Sigmoid colon (tissue), 7 donors: ENCODE data around the gene FIGNL2. TPM values are rescaled to one million over a fixed set of nuclear protein-coding genes. Genes with fewer than 3 reads are reported as not detected.
A peak's percentile ranks its signal among the peaks of the same experiment; 100 is the strongest.

ENCODE experiments used
- DNase-seq: peaks from one replicate; pipeline ENCODE4 v3.0.0-alpha.2; 2019
- H3K27ac ChIP-seq, 4 donors: fragments of 200-600 bp; sonication (generic); one replicate each; pipeline ENCODE4 v1.5.1; 2016 to 2019; ENCODE audit warnings: mild to moderate bottlenecking in 1 of 4
- H3K27me3 ChIP-seq, 3 donors: fragments of 200-600 bp; sonication (generic); one replicate each; pipeline ENCODE4 v1.5.1; 2019; ENCODE audit warnings: mild to moderate bottlenecking in 1 of 3
- H3K36me3 ChIP-seq, 4 donors: fragments of 200-600 bp; sonication (generic); one replicate each; pipeline ENCODE4 v1.5.1; 2016 to 2019
- H3K4me1 ChIP-seq, 4 donors: fragments of 200-600 bp; sonication (generic); one replicate each; pipeline ENCODE4 v1.5.1; 2017 to 2019
- H3K4me3 ChIP-seq, 4 donors: fragments of 200-600 bp; sonication (generic); one replicate each; pipeline ENCODE4 v1.5.1; 2017 to 2019; ENCODE audit warnings: mild to moderate bottlenecking in 2 of 4, moderate library complexity in 1 of 4
- H3K9me3 ChIP-seq, 4 donors: fragments of 200-600 bp in 3 of 4; sonication (generic) in 3 of 4; one replicate each; pipeline versions ENCODE4 v1.5.1 to v1.6.1; 2013 to 2019
- CTCF ChIP-seq, 4 experiments: fragments of 450-650 bp in 3 of 4; fragments of 200-600 bp in 1 of 4; IDR thresholded peaks; one replicate each; pipeline ENCODE4 v1.5.1; 2016 to 2019; ENCODE audit warnings: antibody characterized with exemption in 4 of 4, mild to moderate bottlenecking in 3 of 4, moderate library complexity in 2 of 4
- EP300 ChIP-seq, 4 donors: sonication (generic); formaldehyde crosslinking; IDR thresholded peaks; one replicate each; pipeline ENCODE4 v1.6.1; 2017; ENCODE audit warnings: antibody characterized with exemption in 4 of 4
- POLR2A ChIP-seq, 2 donors: fragments of 450-650 bp; IDR thresholded peaks; one replicate each; pipeline ENCODE4 v1.6.1; 2016; ENCODE audit warnings: antibody characterized with exemption in 2 of 2, mild to moderate bottlenecking in 2 of 2, moderate library complexity in 2 of 2
- POLR2AphosphoS5 ChIP-seq, 4 donors: sonication (generic); formaldehyde crosslinking; IDR thresholded peaks; one replicate each; pipeline ENCODE4 v1.6.1; 2017; ENCODE audit warnings: antibody characterized with exemption in 4 of 4
- WGBS, 2 donors: extraction: QIAGEN DNeasy Blood & Tissue Kit; methylation state at CpG; one replicate each; pipeline ENCODE4 v1.1.7; 2013; 5-methylcytosine and 5-hydroxymethylcytosine counted together
- intact Hi-C: fragments of 100-400 bp; cut with DNase I; formaldehyde crosslinking; loops from one replicate; pipeline ENCODE4 v1.15.1; 2023
- polyA plus RNA-seq, 3 donors: library from polyadenylated mRNA; stranded (reverse); fragments of 200-250 nt; gene quantifications; one replicate each; pipeline ENCODE4 v1.2.3, GENCODE V29; 2013
- total RNA-seq, 4 donors: library from RNA; depleted of rRNA; stranded (reverse); fragments of >200 nt; gene quantifications; one replicate each; pipeline ENCODE4 v1.1.0, GENCODE V29; 2016
- donor health status: healthy with polysubstance abuse.
- donor health status: Bipolar disorder and iron deficiency.
- donor health status: healthy.

FIGNL2 gene
- total and polyA plus RNA-seq, 7 donors: 0.28 to 0.36 (median 0.36) TPM; not detected in 4

- H3K4me3 ChIP-seq: no peak overlapping the region
- no peaks in the 10 kb centered on the region for H3K9me3 ChIP-seq
- no peak overlapping the region for H3K27ac ChIP-seq
- DNase-seq: no peak
- no peaks in the 10 kb centered on the region for H3K36me3 ChIP-seq
- TF ChIP-seq POLR2A (IDR thresholded peaks at IDR 0.05) (no peak), CTCF (IDR thresholded peaks at IDR 0.05) (no peak), POLR2AphosphoS5 (IDR thresholded peaks at IDR 0.05) (no peak), EP300 (IDR thresholded peaks at IDR 0.05) (no peak)
- intact Hi-C loops: no loop called here
- H3K27me3 ChIP-seq: peaks cover 11 to 26% (median 15%) of the 10 kb centered on the region in 3 donors
- peaks cover 0 to 22% (median 20%) of the 10 kb centered on the region in 4 donors for H3K4me1 ChIP-seq
- WGBS, 2 donors: 83 to 84% methylated on average over 5 of the region's 5 CpGs
Observed at GRCh38 chr12:51852404-51853137, 4.1 kb upstream of the FIGNL2 start.

GRCh38 chr12:51851413-51852124 is 3.1 kb upstream of the FIGNL2 start:
- H3K27me3 ChIP-seq: peaks cover 21 to 32% (median 25%) of the 10 kb centered on the region in 3 donors
- no peaks in the 10 kb centered on the region for H3K36me3 ChIP-seq
- H3K27ac ChIP-seq: peak overlapping the region in 1 of 4 donors; percentile 7
- H3K4me1 ChIP-seq: peaks cover 2 to 32% (median 30%) of the 10 kb centered on the region in 4 donors
- no peak overlapping the region for H3K4me3 ChIP-seq
- intact Hi-C loops: no loop called here
- 49 to 57% methylated on average over 8 of the region's 8 CpGs for WGBS, 2 donors
- no peak for DNase-seq
- TF ChIP-seq POLR2AphosphoS5 (IDR thresholded peaks at IDR 0.05) (no peak), CTCF (IDR thresholded peaks at IDR 0.05) (no peak), POLR2A (IDR thresholded peaks at IDR 0.05) (no peak), EP300 (IDR thresholded peaks at IDR 0.05) (no peak)
- H3K9me3 ChIP-seq: no peaks in the 10 kb centered on the region

DNA sequence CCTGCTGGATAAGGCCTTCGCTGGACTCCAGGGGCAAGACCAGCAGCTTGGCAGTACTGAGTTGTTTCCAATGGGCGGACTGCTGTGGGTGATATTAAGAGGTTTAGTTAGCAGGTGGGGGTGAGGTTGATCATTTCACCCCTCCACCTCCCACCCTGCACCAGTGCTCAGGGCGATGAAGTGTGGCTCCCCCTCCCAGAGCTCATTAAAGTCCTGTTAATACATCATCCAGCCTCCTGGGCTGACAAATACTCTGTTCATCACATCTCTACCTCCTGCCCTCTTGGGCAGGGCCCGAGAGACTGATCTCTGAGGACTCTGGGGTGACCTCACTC is 2.4 kb upstream of the FIGNL2 start:
- intact Hi-C loops: no loop called here
- TF ChIP-seq POLR2A (IDR thresholded peaks at IDR 0.05): no peak
- TF ChIP-seq EP300 (IDR thresholded peaks at IDR 0.05): no peak
- no peak for TF ChIP-seq POLR2AphosphoS5 (IDR thresholded peaks at IDR 0.05)
- no peak for TF ChIP-seq CTCF (IDR thresholded peaks at IDR 0.05)
- no peaks in the 10 kb centered on the region for H3K9me3 ChIP-seq
- H3K27ac ChIP-seq: no peak overlapping the region
- H3K27me3 ChIP-seq: peaks cover 28 to 31% (median 30%) of the 10 kb centered on the region in 3 donors
- H3K36me3 ChIP-seq: no peaks in the 10 kb centered on the region
- H3K4me1 ChIP-seq: peaks cover 3 to 33% (median 32%) of the 10 kb centered on the region in 4 donors
- H3K4me3 ChIP-seq: no peak overlapping the region
- DNase-seq: no peak
- 79 to 84% methylated on average over 4 of the region's 4 CpGs for WGBS, 2 donors

GRCh38 chr12:51850081-51850964 is 1.8 kb upstream of the FIGNL2 start:
- Histone ChIP-seq H3K36me3 (no peaks in the 10 kb centered on the region), H3K27me3 (peaks cover 34 to 37% (median 36%) of the 10 kb centered on the region in 3 donors), H3K27ac (peak overlapping the region in 1 of 4 donors; percentile 59), H3K9me3 (no peaks in the 10 kb centered on the region), H3K4me3 (no peak overlapping the region), H3K4me1 (peaks cover 3 to 32% (median 27%) of the 10 kb centered on the region in 4 donors)
- TF ChIP-seq POLR2AphosphoS5 (IDR thresholded peaks at IDR 0.05): no peak
- no peak for TF ChIP-seq EP300 (IDR thresholded peaks at IDR 0.05)
- TF ChIP-seq CTCF (IDR thresholded peaks at IDR 0.05): no peak
- TF ChIP-seq POLR2A (IDR thresholded peaks at IDR 0.05): no peak
- WGBS, 2 donors: 88% methylated on average over 8 of the region's 8 CpGs
- DNase-seq: no peak
- intact Hi-C loops: no loop called here
